Cardiac muscle cell (in vitro differentiated cells and primary cell): Measurements from ENCODE around the gene NR2C2. TPM values are rescaled to one million over a fixed set of nuclear protein-coding genes. Genes with fewer than 3 reads are reported as not detected.
A peak's percentile ranks its signal among the peaks of the same experiment; 100 is the strongest.

Source experiments
- DNase-seq, 2 donors: peaks; one replicate each; pipeline versions ENCODE4 v3.0.0 to v3.0.0-alpha.2; 2010 to 2017; ENCODE audit warnings: low read depth in 1 of 2, low spot score in 1 of 2
- H3K27ac ChIP-seq: fragments of 200-600 bp; sonication (generic); 2 replicates; pipeline ENCODE4 v1.5.1; 2016
- H3K27me3 ChIP-seq: fragments of 200-600 bp; sonication (generic); 2 replicates; pipeline ENCODE4 v1.6.0; 2016; ENCODE audit warnings: control low read depth
- H3K36me3 ChIP-seq: fragments of 200-600 bp; sonication (generic); 2 replicates; pipeline ENCODE4 v1.5.1; 2016; ENCODE audit warnings: control low read depth
- H3K4me1 ChIP-seq: fragments of 200-600 bp; sonication (generic); 2 replicates; pipeline ENCODE4 v1.8.1; 2017; ENCODE audit warnings: low read depth, mild to moderate bottlenecking, mixed run types
- H3K4me3 ChIP-seq: fragments of 200-600 bp; sonication (generic); 2 replicates; pipeline ENCODE4 v1.5.1; 2016; ENCODE audit warnings: mild to moderate bottlenecking
- H3K9me3 ChIP-seq: fragments of 200-600 bp; sonication (generic); 2 replicates; pipeline ENCODE4 v1.5.1; 2017; ENCODE audit warnings: low read depth, mild to moderate bottlenecking, control low read depth
- CTCF ChIP-seq: IDR thresholded peaks from 2 replicates; pipeline ENCODE4 v1.5.1; 2012; ENCODE audit warnings: low read depth, mild to moderate bottlenecking, low read length
- polyA plus RNA-seq: library from polyadenylated mRNA; unstranded; fragments of >200 nt; fragmentation: Nextera tagmentation; extraction: Ambion mirVana; gene quantifications from 2 replicates; pipeline ENCODE4 v1.2.1, GENCODE V29; 2016
- total RNA-seq: library from RNA; depleted of rRNA; stranded (reverse); fragments of >200 nt; gene quantifications from 2 replicates; pipeline ENCODE4 v1.2.3, GENCODE V29; 2016

NR2C2 gene
- total and polyA plus RNA-seq, 2 experiments from 2014 or later: 16.2 to 26.5 TPM

DNA sequence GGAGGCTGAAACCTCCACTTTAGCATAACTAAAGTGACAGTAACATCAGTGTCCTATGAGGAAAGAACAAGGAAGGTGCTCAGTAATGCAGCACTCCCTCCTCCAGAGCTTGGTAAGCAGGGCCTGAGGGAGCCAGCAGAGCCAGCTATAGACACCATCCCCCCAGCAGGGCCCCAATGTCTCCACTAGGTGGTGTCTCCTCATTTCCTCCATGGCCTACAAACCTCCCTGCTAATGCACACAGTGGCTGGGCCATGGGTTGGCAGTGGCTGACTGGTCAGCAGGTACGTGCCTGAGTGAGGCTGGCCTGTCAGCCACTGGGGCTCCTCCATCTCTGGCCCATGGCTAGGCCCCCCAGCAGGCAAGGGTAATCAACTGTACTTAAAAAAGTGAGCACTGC is 104.1 kb downstream of the NR2C2 start:
- H3K4me1 ChIP-seq: peaks cover 5% of the 10 kb centered on the region
- peaks cover 35% of the 10 kb centered on the region for H3K36me3 ChIP-seq
- peak; percentile 75 for TF ChIP-seq CTCF
- H3K4me3 ChIP-seq: no peak overlapping the region
- H3K27ac ChIP-seq: no peak overlapping the region
- no peaks in the 10 kb centered on the region for H3K9me3 ChIP-seq
- DNase-seq: peak; percentile 60 to 62
- no peaks in the 10 kb centered on the region for H3K27me3 ChIP-seq

- H3K27ac ChIP-seq: peak overlapping the region; percentile 56
- H3K4me1 ChIP-seq: peaks cover 5% of the 10 kb centered on the region
- H3K4me3 ChIP-seq: no peak overlapping the region
- H3K27me3 ChIP-seq: no peaks in the 10 kb centered on the region
- no peak for DNase-seq
- H3K36me3 ChIP-seq: peaks cover 25% of the 10 kb centered on the region
- no peaks in the 10 kb centered on the region for H3K9me3 ChIP-seq
- no peak for TF ChIP-seq CTCF
Observed at GRCh38 chr3:15052335-15053242, 105.2 kb downstream of the NR2C2 start.

GRCh38 chr3:15053541-15053940 is 106.2 kb downstream of the NR2C2 start:
- Histone ChIP-seq H3K9me3 (no peaks in the 10 kb centered on the region), H3K36me3 (peaks cover 24% of the 10 kb centered on the region), H3K27me3 (no peaks in the 10 kb centered on the region), H3K27ac (peak overlapping the region; percentile 56), H3K4me1 (peaks cover 5% of the 10 kb centered on the region), H3K4me3 (no peak overlapping the region)
- TF ChIP-seq CTCF: no peak
- DNase-seq: no peak

- H3K9me3 ChIP-seq: no peaks in the 10 kb centered on the region
- peaks cover 18% of the 10 kb centered on the region for H3K36me3 ChIP-seq
- no peak overlapping the region for H3K4me3 ChIP-seq
- peak in 1 of 2 donors; percentile 17 for DNase-seq
- no peak overlapping the region for H3K27ac ChIP-seq
- H3K4me1 ChIP-seq: peaks cover 5% of the 10 kb centered on the region
- no peaks in the 10 kb centered on the region for H3K27me3 ChIP-seq
- TF ChIP-seq CTCF: no peak
Observed at GRCh38 chr3:15055019-15055557, 107.7 kb downstream of the NR2C2 start.

DNA sequence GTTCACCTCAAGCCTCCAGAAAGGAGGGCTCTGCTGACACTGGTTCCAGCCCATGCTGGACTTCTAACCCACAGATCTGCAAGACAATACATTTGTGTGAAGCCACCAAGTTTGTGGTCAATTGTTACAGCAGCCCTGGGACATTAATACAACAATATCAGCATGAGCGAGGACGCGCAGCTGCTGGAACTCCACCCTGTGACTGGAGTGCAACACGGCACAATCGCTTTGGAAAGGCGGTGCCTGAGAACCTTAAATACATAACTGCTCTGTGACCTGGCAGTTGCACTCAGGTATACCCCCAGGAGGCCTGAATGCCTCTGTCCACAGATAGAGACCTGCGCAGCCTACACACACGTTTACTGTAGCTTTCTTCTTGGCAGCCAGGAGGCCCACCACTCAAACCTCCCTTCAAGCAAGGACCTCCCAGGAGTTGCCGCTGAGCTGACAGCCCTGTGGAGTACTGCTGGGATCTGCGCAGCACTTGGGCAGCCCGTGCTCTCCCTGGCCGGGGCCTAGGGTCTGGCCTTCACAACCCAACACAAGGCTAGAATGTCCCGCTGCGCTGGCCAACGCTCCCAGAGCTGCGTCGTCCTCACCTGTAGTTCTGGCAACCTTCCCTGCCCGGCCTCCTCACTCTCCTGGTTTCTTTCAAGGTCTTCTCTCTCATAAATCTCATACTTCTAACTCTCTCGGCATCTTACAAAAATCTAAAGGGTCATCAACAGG is 109.5 kb downstream of the NR2C2 start:
- no peaks in the 10 kb centered on the region for H3K9me3 ChIP-seq
- H3K27me3 ChIP-seq: no peaks in the 10 kb centered on the region
- H3K4me1 ChIP-seq: peaks cover 5% of the 10 kb centered on the region
- TF ChIP-seq CTCF: no peak
- no peak overlapping the region for H3K27ac ChIP-seq
- H3K36me3 ChIP-seq: peaks cover 11% of the 10 kb centered on the region
- no peak overlapping the region for H3K4me3 ChIP-seq
- no peak for DNase-seq
